Panc1 (cell line): ENCODE results near the gene LRRC18. TPM values are rescaled to one million over a fixed set of nuclear protein-coding genes. Genes with fewer than 3 reads are reported as not detected.

Source experiments
- ATAC-seq: fragments of 200-7000 bp; cut with Tn5 transposase; 2 replicates; pipeline ENCODE4 v1.9.1; 2020; ENCODE audit warnings: mild to moderate bottlenecking, moderate library complexity
- BruUV-seq: library from RNA; stranded (reverse); fragments of 400-500 nt; replicated peaks from 2 replicates; lab custom pipeline; 2021; lab: Mats Ljungman, UMichigan
- CTCF ChIA-PET: fragments of 300-600 bp; sonication (Branson Sonifier 250); formaldehyde crosslinking; loops from one replicate; lab custom pipeline; 2022; ENCODE audit warnings: antibody characterized with exemption; lab: Charles Lee
- POLR2A ChIA-PET: fragments of 300-600 bp; sonication (Branson Sonifier 250); formaldehyde crosslinking; loops from one replicate; lab custom pipeline; 2022; ENCODE audit warnings: antibody characterized with exemption; lab: Charles Lee
- DNase-seq: peaks from one replicate; pipeline ENCODE4 v3.0.0-alpha.2; 2010; ENCODE audit warnings: low read depth, low spot score
- H3K27ac ChIP-seq: 2 replicates; pipeline ENCODE4 v1.5.1; 2011; ENCODE audit warnings: mild to moderate bottlenecking, low read length, inconsistent platforms
- H3K27me3 ChIP-seq: fragments of 200-500 bp; sonication (Bioruptor generic); 2 replicates; pipeline ENCODE4 v1.6.0; 2014; ENCODE audit warnings: low read length, inconsistent platforms; ENCODE audit not compliant: control insufficient read depth, insufficient read depth
- H3K36me3 ChIP-seq: fragments of 200-500 bp; sonication (Bioruptor generic); 2 replicates; pipeline ENCODE4 v1.5.1; 2014; ENCODE audit warnings: inconsistent platforms, mild to moderate bottlenecking, low read length, moderate library complexity; ENCODE audit not compliant: control insufficient read depth, insufficient read depth
- H3K4me1 ChIP-seq: 2 replicates; pipeline ENCODE4 v1.5.1; 2011; ENCODE audit warnings: inconsistent platforms, mild to moderate bottlenecking, low read length, moderate library complexity; ENCODE audit not compliant: control insufficient read depth, insufficient read depth
- H3K4me3 ChIP-seq, 2 experiments: 2 replicates each; pipeline ENCODE4 v1.5.1; 2011 to 2012; ENCODE audit warnings: low read depth in 2 of 2, low read length in 2 of 2, mild to moderate bottlenecking in 2 of 2, inconsistent platforms in 1 of 2, moderate library complexity in 1 of 2
- H3K9me3 ChIP-seq: fragments of 200-500 bp; sonication (Bioruptor generic); 2 replicates; pipeline ENCODE4 v1.5.1; 2014; ENCODE audit warnings: low read depth, mild to moderate bottlenecking, inconsistent platforms, low read length, moderate library complexity; ENCODE audit not compliant: control insufficient read depth, insufficient read depth
- CTCF ChIP-seq: fragments of 450-650 bp; IDR thresholded peaks from 2 replicates; pipeline ENCODE4 v1.5.1; 2017; ENCODE audit warnings: mild to moderate bottlenecking
- POLR2AphosphoS5 ChIP-seq: IDR thresholded peaks from 2 replicates; pipeline ENCODE4 v1.6.1; 2012; ENCODE audit warnings: mild to moderate bottlenecking, low read depth, low read length, moderate library complexity
- REST ChIP-seq, 2 experiments: IDR thresholded peaks; 2 replicates each; pipeline ENCODE4 v1.6.1; 2011 to 2012; ENCODE audit warnings: low read depth in 2 of 2, control low read depth in 1 of 2, low read length in 1 of 2, mild to moderate bottlenecking in 1 of 2, moderate library complexity in 1 of 2; ENCODE audit not compliant: insufficient read depth in 1 of 2
- SIN3A ChIP-seq: IDR thresholded peaks from 2 replicates; pipeline ENCODE4 v1.6.1; 2012; ENCODE audit warnings: low read depth, mild to moderate bottlenecking, low read length, moderate library complexity, borderline replicate concordance; ENCODE audit not compliant: insufficient read depth
- TCF7L2 ChIP-seq: IDR thresholded peaks from 2 replicates; pipeline ENCODE4 v1.6.1; 2011; ENCODE audit warnings: mild to moderate bottlenecking, low read depth, low read length, inconsistent platforms
- in situ Hi-C: cut with HindIII; loops from 2 replicates; pipeline ENCODE4 v1.10.0; 2016; ENCODE audit warnings: low sequenced_read_pairs, low pct_unique_long_range_greater_than_20kb
- intact Hi-C: fragments of 100-400 bp; cut with micrococcal nuclease; formaldehyde crosslinking; loops from one replicate; pipeline ENCODE4 v1.10.0; 2022; ENCODE audit not compliant: unreplicated experiment
- total RNA-seq: library from RNA; stranded (reverse); gene quantifications from one replicate; pipeline ENCODE4 v1.2.1, GENCODE V29; 2021; ENCODE audit not compliant: unreplicated experiment

Gene LRRC18
- total RNA-seq, 1 experiment from 2014 or later = not detected

- BruUV-seq = no TSS peak
- ChIA-PET CTCF (no interaction called here), POLR2A (no interaction called here)
- TF ChIP-seq POLR2AphosphoS5 = no peak
- no peak for TF ChIP-seq CTCF
- TF ChIP-seq TCF7L2 = no peak
- TF ChIP-seq SIN3A = no peak
- no peak for TF ChIP-seq REST (IDR thresholded peaks at IDR 0.05; ENCODE audit: insufficient read depth in 1 of 2, low read depth in 2 of 2, low read length in 1 of 2)
- in situ Hi-C loops = no loop called here
- Histone ChIP-seq H3K27ac (no peak overlapping the region), H3K4me3 (no peak overlapping the region), H3K4me1 (no peaks in the 10 kb centered on the region), H3K9me3 (no peaks in the 10 kb centered on the region), H3K36me3 (no peaks in the 10 kb centered on the region), H3K27me3 (no peaks in the 10 kb centered on the region)
- DNase-seq (no peak), ATAC-seq (no peak)
- intact Hi-C loops = no loop called here
Observed at GRCh38 chr10:48958598-48959190, 19.1 kb upstream of the LRRC18 start.

- no TSS peak for BruUV-seq
- Histone ChIP-seq H3K4me1 (no peaks in the 10 kb centered on the region), H3K27me3 (no peaks in the 10 kb centered on the region), H3K36me3 (no peaks in the 10 kb centered on the region), H3K27ac (no peak overlapping the region), H3K4me3 (no peak overlapping the region), H3K9me3 (no peaks in the 10 kb centered on the region)
- TF ChIP-seq CTCF (no peak), SIN3A (no peak), REST (IDR thresholded peaks at IDR 0.05; ENCODE audit: insufficient read depth in 1 of 2, low read depth in 2 of 2, low read length in 1 of 2) (no peak), TCF7L2 (no peak), POLR2AphosphoS5 (no peak)
- ChIA-PET POLR2A (no interaction called here), CTCF (no interaction called here)
- no peak for ATAC-seq
- in situ Hi-C loops = no loop called here
- intact Hi-C loops = no loop called here
- no peak for DNase-seq
Observed at GRCh38 chr10:48957361-48958151, 17.9 kb upstream of the LRRC18 start.
